Activated naive CD8-positive, alpha-beta T cell (primary cell): ENCODE data around the gene IER5L.
"Not testable (repeated sequence)": the region's sequence is repeated elsewhere in the genome, so short reads cannot be mapped to it uniquely, and the experiment has no call there.

Experiments
- H3K27ac Mint-ChIP-seq: one replicate; pipeline ENCODE4 v1.8.0; 2021; ENCODE audit warnings: mixed read lengths
- H3K27me3 Mint-ChIP-seq: one replicate; pipeline ENCODE4 v1.8.0; 2021; ENCODE audit warnings: mixed read lengths
- H3K36me3 Mint-ChIP-seq: one replicate; pipeline ENCODE4 v1.8.0; 2021; ENCODE audit warnings: mixed read lengths
- H3K4me1 Mint-ChIP-seq: one replicate; pipeline ENCODE4 v1.8.0; 2021; ENCODE audit warnings: low read depth, mixed read lengths
- H3K4me3 Mint-ChIP-seq: one replicate; pipeline ENCODE4 v1.8.0; 2021; ENCODE audit warnings: mild to moderate bottlenecking, mixed read lengths
- H3K9me3 Mint-ChIP-seq: one replicate; pipeline ENCODE4 v1.8.0; 2021; ENCODE audit warnings: low read depth, mixed read lengths

IER5L gene

GRCh38 chr9:129195606-129196005, 17.5 kb upstream of the IER5L start:
- Mint-ChIP-seq H3K27me3 (no peaks in the 10 kb centered on the region), H3K9me3 (no peaks in the 10 kb centered on the region), H3K36me3 (peaks cover 2% of the 10 kb centered on the region), H3K27ac (no peak overlapping the region), H3K4me3 (no peak overlapping the region), H3K4me1 (peaks cover 3% of the 10 kb centered on the region)

GRCh38 chr9:129194221-129194620, 16.2 kb upstream of the IER5L start:
- peaks cover 2% of the 10 kb centered on the region for H3K36me3 Mint-ChIP-seq
- no peak overlapping the region for H3K4me3 Mint-ChIP-seq
- H3K27ac Mint-ChIP-seq: no peak overlapping the region
- H3K9me3 Mint-ChIP-seq: no peaks in the 10 kb centered on the region
- H3K4me1 Mint-ChIP-seq: peaks cover 3% of the 10 kb centered on the region
- no peaks in the 10 kb centered on the region for H3K27me3 Mint-ChIP-seq

DNA sequence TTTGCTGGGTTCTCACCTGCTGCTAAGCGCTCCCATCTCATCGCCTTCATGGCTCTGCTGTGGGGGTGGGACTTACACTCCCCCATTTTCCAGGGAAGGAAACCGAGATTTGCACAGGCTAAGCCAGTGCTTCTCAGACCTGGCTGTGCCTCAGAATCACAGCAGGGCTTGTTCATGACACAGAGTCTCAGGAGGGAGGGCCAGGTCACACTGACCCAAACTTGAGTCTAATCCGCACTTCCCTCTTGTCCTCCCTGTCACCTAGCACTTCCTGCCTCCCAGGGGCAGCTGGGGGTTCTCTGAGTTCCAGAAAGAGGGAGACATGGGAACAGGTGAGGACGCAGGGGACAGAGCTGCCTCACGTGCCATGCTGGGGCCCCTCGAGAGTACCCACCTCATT, 15.6 kb upstream of the IER5L start:
- peaks cover 2% of the 10 kb centered on the region for H3K36me3 Mint-ChIP-seq
- no peak overlapping the region for H3K27ac Mint-ChIP-seq
- H3K9me3 Mint-ChIP-seq: no peaks in the 10 kb centered on the region
- H3K4me3 Mint-ChIP-seq: no peak overlapping the region
- no peaks in the 10 kb centered on the region for H3K4me1 Mint-ChIP-seq
- H3K27me3 Mint-ChIP-seq: no peaks in the 10 kb centered on the region

GRCh38 chr9:129191234-129191633, 13.2 kb upstream of the IER5L start:
- Mint-ChIP-seq H3K4me3 (no peak overlapping the region), H3K9me3 (no peaks in the 10 kb centered on the region), H3K27me3 (no peaks in the 10 kb centered on the region), H3K27ac (no peak overlapping the region), H3K36me3 (peaks cover 2% of the 10 kb centered on the region), H3K4me1 (no peaks in the 10 kb centered on the region)

DNA sequence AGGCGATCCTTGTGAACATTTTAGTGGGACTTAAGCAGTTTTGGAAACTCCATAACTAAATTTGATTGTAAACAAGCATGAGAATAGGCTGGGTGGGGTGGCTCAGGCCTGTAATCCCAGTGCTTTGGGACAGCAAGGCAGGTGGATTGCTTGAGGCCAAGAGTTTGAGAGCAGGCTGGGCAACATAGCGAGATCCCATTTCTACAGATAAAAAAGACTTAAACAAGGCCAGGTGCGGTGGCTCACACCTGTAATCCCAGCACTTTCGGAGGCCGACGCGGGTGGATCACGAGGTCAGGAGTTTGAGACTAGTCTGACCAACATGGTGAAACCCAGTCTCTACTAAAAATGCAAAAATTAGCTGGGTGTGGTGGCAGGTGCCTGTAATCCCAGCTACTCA, 11.9 kb upstream of the IER5L start:
- not testable (repeated sequence) for H3K4me3 Mint-ChIP-seq, H3K27ac Mint-ChIP-seq, H3K9me3 Mint-ChIP-seq, H3K27me3 Mint-ChIP-seq, H3K4me1 Mint-ChIP-seq, H3K36me3 Mint-ChIP-seq

GRCh38 chr9:129187042-129187441, 9.0 kb upstream of the IER5L start:
- H3K4me3 Mint-ChIP-seq: no peak overlapping the region
- H3K4me1 Mint-ChIP-seq: peaks cover 4% of the 10 kb centered on the region
- H3K27me3 Mint-ChIP-seq: no peaks in the 10 kb centered on the region
- no peaks in the 10 kb centered on the region for H3K36me3 Mint-ChIP-seq
- H3K9me3 Mint-ChIP-seq: no peaks in the 10 kb centered on the region
- no peak overlapping the region for H3K27ac Mint-ChIP-seq

DNA sequence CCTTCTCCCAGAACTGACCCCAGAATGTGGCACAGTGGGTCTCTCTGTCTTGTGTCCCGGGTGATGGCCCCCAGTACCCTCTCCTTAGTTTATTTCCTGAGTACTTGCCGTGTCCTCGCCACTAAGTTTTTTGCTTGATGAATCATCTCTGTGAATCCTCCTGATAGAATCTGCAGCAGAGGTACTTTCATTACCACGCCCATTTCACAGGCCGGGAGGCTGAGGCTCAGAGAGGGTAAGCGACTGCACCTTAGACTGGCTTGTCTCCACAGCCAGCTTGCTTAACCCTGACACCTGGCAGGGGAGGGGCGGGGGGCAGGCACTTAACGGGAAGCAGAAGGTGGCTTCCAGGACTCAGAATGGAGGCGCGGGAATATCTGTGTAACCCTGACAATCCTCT, 7.9 kb upstream of the IER5L start:
- H3K4me1 Mint-ChIP-seq: peaks cover 4% of the 10 kb centered on the region
- H3K36me3 Mint-ChIP-seq: no peaks in the 10 kb centered on the region
- H3K9me3 Mint-ChIP-seq: no peaks in the 10 kb centered on the region
- no peak overlapping the region for H3K4me3 Mint-ChIP-seq
- H3K27ac Mint-ChIP-seq: no peak overlapping the region
- H3K27me3 Mint-ChIP-seq: no peaks in the 10 kb centered on the region

- no peaks in the 10 kb centered on the region for H3K27me3 Mint-ChIP-seq
- peak overlapping the region; percentile 22 for H3K27ac Mint-ChIP-seq
- no peak overlapping the region for H3K4me3 Mint-ChIP-seq
- H3K36me3 Mint-ChIP-seq: no peaks in the 10 kb centered on the region
- H3K9me3 Mint-ChIP-seq: no peaks in the 10 kb centered on the region
- peaks cover 4% of the 10 kb centered on the region for H3K4me1 Mint-ChIP-seq
Observed at GRCh38 chr9:129185402-129185801, 7.3 kb upstream of the IER5L start.

- Mint-ChIP-seq H3K4me1 (peaks cover 4% of the 10 kb centered on the region), H3K27ac (no peak overlapping the region), H3K36me3 (no peaks in the 10 kb centered on the region), H3K27me3 (no peaks in the 10 kb centered on the region), H3K4me3 (no peak overlapping the region), H3K9me3 (no peaks in the 10 kb centered on the region)
Observed at GRCh38 chr9:129184596-129185122, 6.6 kb upstream of the IER5L start.

- H3K4me1 Mint-ChIP-seq: peaks cover 4% of the 10 kb centered on the region
- H3K36me3 Mint-ChIP-seq: no peaks in the 10 kb centered on the region
- H3K9me3 Mint-ChIP-seq: no peaks in the 10 kb centered on the region
- no peak overlapping the region for H3K27ac Mint-ChIP-seq
- no peaks in the 10 kb centered on the region for H3K27me3 Mint-ChIP-seq
- H3K4me3 Mint-ChIP-seq: no peak overlapping the region
Observed at GRCh38 chr9:129184219-129184524, 6.1 kb upstream of the IER5L start.

- no peaks in the 10 kb centered on the region for H3K9me3 Mint-ChIP-seq
- no peaks in the 10 kb centered on the region for H3K36me3 Mint-ChIP-seq
- H3K4me1 Mint-ChIP-seq: peaks cover 6% of the 10 kb centered on the region
- H3K27me3 Mint-ChIP-seq: no peaks in the 10 kb centered on the region
- no peak overlapping the region for H3K27ac Mint-ChIP-seq
- no peak overlapping the region for H3K4me3 Mint-ChIP-seq
Observed at GRCh38 chr9:129183495-129184218, 5.6 kb upstream of the IER5L start.

DNA sequence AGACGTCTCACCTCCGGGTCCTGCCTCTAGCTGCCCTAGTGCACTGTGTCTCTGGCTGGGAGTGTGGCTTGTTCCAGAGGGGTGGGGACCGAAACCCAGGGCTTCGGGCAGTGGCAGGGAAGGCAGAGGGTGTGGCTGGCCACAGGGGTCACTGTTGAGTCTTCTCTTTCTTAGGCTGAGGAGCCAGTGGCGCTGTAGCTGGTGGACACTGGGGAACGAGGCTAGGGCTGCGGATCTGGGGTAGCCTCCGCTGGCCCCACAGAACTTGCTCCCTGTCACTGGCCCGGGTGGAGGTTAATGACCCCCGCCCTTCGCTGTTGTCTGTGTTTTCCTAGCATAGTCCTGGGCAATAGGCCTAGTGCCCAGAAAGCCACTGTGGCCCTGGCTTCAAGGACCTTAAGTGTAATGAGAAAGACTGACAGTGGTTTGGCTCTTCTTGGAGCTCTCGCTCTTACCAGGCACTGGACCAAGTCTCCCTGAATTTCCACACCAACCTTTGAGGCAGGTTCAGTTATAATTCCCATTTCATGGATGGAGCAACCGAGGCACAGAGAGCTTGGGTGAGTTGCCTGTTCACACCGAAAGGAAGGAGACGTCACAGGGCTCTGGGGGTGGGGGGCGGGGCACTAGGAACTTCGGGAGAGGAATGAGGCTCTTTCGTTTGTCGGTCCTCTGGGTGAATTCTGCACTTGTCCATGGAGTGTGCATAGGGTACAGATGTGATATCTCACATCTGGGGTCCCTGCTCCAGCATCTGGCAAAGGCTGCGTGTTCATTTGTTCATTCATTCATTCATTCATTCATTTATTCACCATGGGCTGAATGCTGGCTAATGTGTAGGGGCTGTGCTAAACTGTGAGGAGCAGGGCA, 4.8 kb upstream of the IER5L start:
- Mint-ChIP-seq H3K4me1 (peaks cover 6% of the 10 kb centered on the region), H3K27me3 (no peaks in the 10 kb centered on the region), H3K4me3 (no peak overlapping the region), H3K36me3 (no peaks in the 10 kb centered on the region), H3K27ac (no peak overlapping the region), H3K9me3 (no peaks in the 10 kb centered on the region)

- Mint-ChIP-seq H3K4me1 (peaks cover 6% of the 10 kb centered on the region), H3K4me3 (no peak overlapping the region), H3K27ac (no peak overlapping the region), H3K36me3 (no peaks in the 10 kb centered on the region), H3K27me3 (no peaks in the 10 kb centered on the region), H3K9me3 (no peaks in the 10 kb centered on the region)
Observed at GRCh38 chr9:129182122-129182521, 4.1 kb upstream of the IER5L start.

DNA sequence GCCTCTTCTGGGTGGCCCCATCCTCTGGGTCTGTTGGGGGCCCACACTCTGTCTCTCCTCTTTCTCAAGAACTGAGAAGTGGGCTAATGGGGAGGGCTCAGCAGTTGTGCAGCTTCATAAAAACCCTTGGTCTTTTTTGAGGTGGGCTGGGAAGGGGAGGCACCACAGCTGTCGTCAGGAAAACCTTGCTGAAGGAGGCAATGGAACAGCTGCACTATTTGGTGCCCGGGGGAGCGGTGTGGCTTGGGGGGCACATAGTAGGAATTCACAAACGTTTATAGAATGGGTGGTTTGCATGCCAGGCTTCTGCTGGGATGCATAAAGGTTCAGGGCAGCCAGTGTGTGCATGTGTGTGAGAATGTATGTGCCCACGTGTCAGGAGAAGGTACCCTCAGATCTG, 3.2 kb upstream of the IER5L start:
- H3K4me1 Mint-ChIP-seq: peaks cover 6% of the 10 kb centered on the region
- H3K9me3 Mint-ChIP-seq: no peaks in the 10 kb centered on the region
- H3K27ac Mint-ChIP-seq: no peak overlapping the region
- H3K4me3 Mint-ChIP-seq: no peak overlapping the region
- no peaks in the 10 kb centered on the region for H3K36me3 Mint-ChIP-seq
- H3K27me3 Mint-ChIP-seq: no peaks in the 10 kb centered on the region

DNA sequence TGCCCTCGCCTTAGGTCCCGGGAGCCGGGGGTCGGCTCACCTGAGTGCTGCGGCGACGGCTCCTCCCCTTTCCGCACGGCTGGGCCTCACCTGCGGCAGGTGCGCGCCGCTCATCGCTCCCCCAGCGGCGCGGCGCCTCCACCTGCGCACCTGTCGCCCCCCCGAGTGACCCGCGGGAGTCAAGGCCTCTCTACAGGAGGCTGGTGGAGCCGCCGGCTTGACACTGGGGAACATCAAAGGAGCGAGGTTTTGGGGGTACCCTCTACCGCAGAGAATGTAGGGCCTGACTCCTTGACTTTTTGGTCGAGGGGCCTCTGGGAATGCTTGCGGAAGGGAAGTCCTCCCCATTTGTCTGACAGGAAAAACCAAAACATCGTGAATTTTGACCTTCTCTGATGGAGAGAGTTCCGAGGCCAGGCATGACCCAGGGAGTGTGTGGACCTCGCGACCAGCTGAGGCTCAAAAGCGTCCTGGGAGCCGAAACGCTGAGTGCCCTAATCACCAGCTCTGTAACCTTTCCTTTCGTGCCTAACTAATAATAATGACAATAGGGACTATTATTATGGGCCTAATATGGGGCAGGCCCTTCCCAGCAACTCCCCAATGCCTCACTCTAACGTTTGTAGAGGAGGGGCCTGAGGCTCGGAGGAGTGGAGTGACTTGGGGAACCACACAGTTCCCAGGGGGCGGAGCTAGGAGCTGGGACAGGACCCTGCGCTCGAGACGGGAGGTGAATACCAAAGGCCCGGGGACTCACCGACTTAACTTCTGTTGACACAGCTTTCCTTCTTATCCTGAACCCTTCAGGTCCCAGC, 714 bp upstream of the IER5L start:
- H3K9me3 Mint-ChIP-seq: no peaks in the 10 kb centered on the region
- H3K27ac Mint-ChIP-seq: no peak overlapping the region

More for the DNA sequence above, 714 bp upstream of the IER5L start:
- H3K4me3 Mint-ChIP-seq: peak overlapping the region; percentile 30
- H3K27me3 Mint-ChIP-seq: no peaks in the 10 kb centered on the region
- H3K36me3 Mint-ChIP-seq: no peaks in the 10 kb centered on the region
- H3K4me1 Mint-ChIP-seq: peaks cover 8% of the 10 kb centered on the region
